Activated naive CD4-positive, alpha-beta T cell treated with anti-CD3 and anti-CD28 coated beads for 36 hours (primary cell): ENCODE results near the gene TTC13. TPM values are rescaled to one million over a fixed set of nuclear protein-coding genes. Genes with fewer than 3 reads are reported as not detected.

Experiments used
- CTCF ChIA-PET: fragments of 350-600 bp; sonication (Branson Sonifier 250); formaldehyde crosslinking; loops from one replicate; lab custom pipeline; 2021; ENCODE audit warnings: antibody characterized with exemption; lab: Charles Lee
- DNase-seq: peaks from one replicate; pipeline ENCODE4 v3.0.0-alpha.2; 2020
- H3K27ac Mint-ChIP-seq: one replicate; pipeline ENCODE4 v1.8.0; 2021; ENCODE audit warnings: mild to moderate bottlenecking, mixed read lengths
- H3K27me3 Mint-ChIP-seq: one replicate; pipeline ENCODE4 v1.8.0; 2021; ENCODE audit warnings: low read depth, mixed read lengths
- H3K36me3 Mint-ChIP-seq: one replicate; pipeline ENCODE4 v1.8.0; 2021; ENCODE audit warnings: low read depth, mixed read lengths
- H3K4me1 Mint-ChIP-seq: one replicate; pipeline ENCODE4 v1.8.0; 2021; ENCODE audit warnings: low read depth, mixed read lengths
- H3K4me3 Mint-ChIP-seq: one replicate; pipeline ENCODE4 v1.8.0; 2021; ENCODE audit warnings: mild to moderate bottlenecking, moderate library complexity, mixed read lengths
- H3K9me3 Mint-ChIP-seq: one replicate; pipeline ENCODE4 v1.8.0; 2021; ENCODE audit warnings: mixed read lengths
- intact Hi-C: fragments of 100-400 bp; cut with micrococcal nuclease; formaldehyde crosslinking; loops from one replicate; pipeline ENCODE4 v1.15.1; 2023
- total RNA-seq, 2 experiments: library from RNA; stranded (reverse); gene quantifications; one replicate each; pipeline ENCODE4 v1.2.3, GENCODE V29; 2021

Gene TTC13
- total RNA-seq, 2 experiments from 2014 or later, result 10.9 to 13.2 TPM

GRCh38 chr1:230915078-230915477 lies 63.6 kb downstream of the TTC13 start:
- peaks cover 5% of the 10 kb centered on the region for H3K4me1 Mint-ChIP-seq
- DNase-seq, result no peak
- H3K27me3 Mint-ChIP-seq, result no peaks in the 10 kb centered on the region
- intact Hi-C loops, result loop anchor here (10.0 kb wide), 1 partner anchor 690 kb away; no protein-coding TSS in a partner anchor
- H3K9me3 Mint-ChIP-seq, result no peaks in the 10 kb centered on the region
- CTCF ChIA-PET, result interaction anchor here (0.6 to 1.8 kb wide), 2 partner anchors 151 to 177 kb away, joined by 4 to 8 read pairs; no protein-coding TSS in a partner anchor
- peaks cover 9% of the 10 kb centered on the region for H3K36me3 Mint-ChIP-seq
- no peak overlapping the region for H3K4me3 Mint-ChIP-seq
- H3K27ac Mint-ChIP-seq, result no peak overlapping the region

- H3K4me1 Mint-ChIP-seq, result peaks cover 5% of the 10 kb centered on the region
- CTCF ChIA-PET, result interaction anchor here (1.0 to 1.3 kb wide), 2 partner anchors 66 to 297 kb away, joined by 3 read pairs; partner anchors contain the start of gene ARV1
- H3K27ac Mint-ChIP-seq, result no peak overlapping the region
- DNase-seq, result no peak
- peaks cover 6% of the 10 kb centered on the region for H3K36me3 Mint-ChIP-seq
- intact Hi-C loops, result loop anchor here (10.0 kb wide), 1 partner anchor 691 kb away; no protein-coding TSS in a partner anchor
- H3K4me3 Mint-ChIP-seq, result no peak overlapping the region
- H3K27me3 Mint-ChIP-seq, result no peaks in the 10 kb centered on the region
- no peaks in the 10 kb centered on the region for H3K9me3 Mint-ChIP-seq
Measured at GRCh38 chr1:230913496-230913895, 65.2 kb downstream of the TTC13 start.

GRCh38 chr1:230910755-230911117 lies 67.9 kb downstream of the TTC13 start:
- no peak for DNase-seq
- CTCF ChIA-PET, result no interaction called here
- Mint-ChIP-seq H3K9me3 (no peaks in the 10 kb centered on the region), H3K4me1 (peaks cover 5% of the 10 kb centered on the region), H3K27ac (no peak overlapping the region), H3K4me3 (no peak overlapping the region), H3K36me3 (peaks cover 15% of the 10 kb centered on the region), H3K27me3 (no peaks in the 10 kb centered on the region)
- intact Hi-C loops, result loop anchor here (10.0 kb wide), 1 partner anchor 694 kb away; no protein-coding TSS in a partner anchor

GRCh38 chr1:230909974-230910754 lies 68.5 kb downstream of the TTC13 start:
- CTCF ChIA-PET, result interaction anchor here (1.2 kb wide), 1 partner anchor 180 kb away, joined by 3 read pairs; no protein-coding TSS in a partner anchor
- intact Hi-C loops, result loop anchor here (10.0 kb wide), 1 partner anchor 695 kb away; no protein-coding TSS in a partner anchor

GRCh38 chr1:230907472-230908205 lies 71.0 kb downstream of the TTC13 start:
- Mint-ChIP-seq H3K36me3 (peaks cover 23% of the 10 kb centered on the region), H3K27ac (no peak overlapping the region), H3K4me3 (no peak overlapping the region), H3K9me3 (no peaks in the 10 kb centered on the region), H3K4me1 (no peaks in the 10 kb centered on the region), H3K27me3 (no peaks in the 10 kb centered on the region)
- CTCF ChIA-PET, result interaction anchor here (1.1 kb wide), 1 partner anchor 9 kb away, joined by 3 read pairs; no protein-coding TSS in a partner anchor
- no peak for DNase-seq
- intact Hi-C loops, result no loop called here

More at GRCh38 chr1:230909974-230910754, 68.5 kb downstream of the TTC13 start:
- Mint-ChIP-seq H3K9me3 (no peaks in the 10 kb centered on the region), H3K4me1 (peaks cover 3% of the 10 kb centered on the region), H3K27ac (no peak overlapping the region), H3K36me3 (peaks cover 17% of the 10 kb centered on the region), H3K4me3 (no peak overlapping the region), H3K27me3 (no peaks in the 10 kb centered on the region)
- DNase-seq, result no peak

- H3K4me3 Mint-ChIP-seq, result no peak overlapping the region
- DNase-seq, result no peak
- H3K27me3 Mint-ChIP-seq, result no peaks in the 10 kb centered on the region
- peaks cover 23% of the 10 kb centered on the region for H3K36me3 Mint-ChIP-seq
- H3K27ac Mint-ChIP-seq, result no peak overlapping the region
- intact Hi-C loops, result no loop called here
- H3K4me1 Mint-ChIP-seq, result no peaks in the 10 kb centered on the region
- H3K9me3 Mint-ChIP-seq, result no peaks in the 10 kb centered on the region
- CTCF ChIA-PET, result interaction anchor here (0.6 kb wide), 1 partner anchor 10 kb away, joined by 5 read pairs; no protein-coding TSS in a partner anchor
Measured at GRCh38 chr1:230906226-230906625, 72.4 kb downstream of the TTC13 start.

- H3K27ac Mint-ChIP-seq, result peak overlapping the region; percentile 3
- CTCF ChIA-PET, result no interaction called here
- H3K4me1 Mint-ChIP-seq, result no peaks in the 10 kb centered on the region
- H3K27me3 Mint-ChIP-seq, result no peaks in the 10 kb centered on the region
- no peaks in the 10 kb centered on the region for H3K9me3 Mint-ChIP-seq
- peaks cover 22% of the 10 kb centered on the region for H3K36me3 Mint-ChIP-seq
- intact Hi-C loops, result no loop called here
- no peak for DNase-seq
- no peak overlapping the region for H3K4me3 Mint-ChIP-seq
Measured at GRCh38 chr1:230905733-230906132, 72.9 kb downstream of the TTC13 start.

- Mint-ChIP-seq H3K4me1 (no peaks in the 10 kb centered on the region), H3K36me3 (peaks cover 15% of the 10 kb centered on the region), H3K4me3 (no peak overlapping the region), H3K27me3 (no peaks in the 10 kb centered on the region), H3K9me3 (no peaks in the 10 kb centered on the region), H3K27ac (no peak overlapping the region)
- DNase-seq, result no peak
- CTCF ChIA-PET, result no interaction called here
- intact Hi-C loops, result no loop called here
Measured at GRCh38 chr1:230902349-230902923, 76.2 kb downstream of the TTC13 start.

- Mint-ChIP-seq H3K36me3 (peaks cover 13% of the 10 kb centered on the region), H3K27ac (no peak overlapping the region), H3K9me3 (no peaks in the 10 kb centered on the region), H3K4me3 (no peak overlapping the region), H3K27me3 (no peaks in the 10 kb centered on the region), H3K4me1 (no peaks in the 10 kb centered on the region)
- intact Hi-C loops, result no loop called here
- CTCF ChIA-PET, result no interaction called here
- DNase-seq, result no peak
Measured at GRCh38 chr1:230901671-230902070, 77.0 kb downstream of the TTC13 start.

GRCh38 chr1:230900984-230901383 lies 77.7 kb downstream of the TTC13 start:
- Mint-ChIP-seq H3K27ac (no peak overlapping the region), H3K9me3 (no peaks in the 10 kb centered on the region), H3K36me3 (peaks cover 10% of the 10 kb centered on the region), H3K27me3 (no peaks in the 10 kb centered on the region), H3K4me1 (no peaks in the 10 kb centered on the region), H3K4me3 (no peak overlapping the region)
- DNase-seq, result no peak
- intact Hi-C loops, result no loop called here
- CTCF ChIA-PET, result interaction anchor here (0.6 kb wide), 1 partner anchor 214 kb away, joined by 4 read pairs; no protein-coding TSS in a partner anchor

- Mint-ChIP-seq H3K27ac (no peak overlapping the region), H3K36me3 (peaks cover 6% of the 10 kb centered on the region), H3K4me3 (no peak overlapping the region), H3K27me3 (no peaks in the 10 kb centered on the region), H3K9me3 (no peaks in the 10 kb centered on the region), H3K4me1 (no peaks in the 10 kb centered on the region)
- intact Hi-C loops, result no loop called here
- DNase-seq, result no peak
- CTCF ChIA-PET, result no interaction called here
Measured at GRCh38 chr1:230899841-230900251, 78.8 kb downstream of the TTC13 start.

GRCh38 chr1:230898748-230899147 lies 79.9 kb downstream of the TTC13 start:
- intact Hi-C loops, result no loop called here
- Mint-ChIP-seq H3K27ac (no peak overlapping the region), H3K27me3 (no peaks in the 10 kb centered on the region), H3K36me3 (peaks cover 3% of the 10 kb centered on the region), H3K4me3 (no peak overlapping the region), H3K4me1 (no peaks in the 10 kb centered on the region), H3K9me3 (no peaks in the 10 kb centered on the region)
- CTCF ChIA-PET, result no interaction called here
- no peak for DNase-seq
